Central memory CD4-positive, alpha-beta T cell (primary cell): ENCODE measurements around the gene NRAS.

ENCODE experiments used
- DNase-seq: peaks from one replicate; pipeline ENCODE4 v3.0.0; 2022

Gene NRAS

DNA sequence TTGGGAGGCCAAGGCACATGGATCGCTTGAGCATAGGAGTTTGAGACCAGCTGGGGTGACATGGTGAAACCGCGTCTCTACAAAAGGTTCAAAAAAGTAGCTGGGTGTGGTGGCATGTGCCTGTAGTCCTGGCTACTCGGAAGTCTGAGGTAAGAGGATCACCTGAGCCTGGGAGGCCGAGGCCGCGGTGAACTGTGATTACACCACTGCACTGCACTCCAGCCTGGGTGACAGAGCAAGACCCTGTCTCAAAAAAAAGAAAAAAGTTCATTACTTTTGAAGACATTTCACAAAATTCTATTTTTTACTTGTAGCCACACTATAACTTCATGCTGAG is 44.7 kb downstream of the NRAS start:
- DNase-seq: no peak

DNA sequence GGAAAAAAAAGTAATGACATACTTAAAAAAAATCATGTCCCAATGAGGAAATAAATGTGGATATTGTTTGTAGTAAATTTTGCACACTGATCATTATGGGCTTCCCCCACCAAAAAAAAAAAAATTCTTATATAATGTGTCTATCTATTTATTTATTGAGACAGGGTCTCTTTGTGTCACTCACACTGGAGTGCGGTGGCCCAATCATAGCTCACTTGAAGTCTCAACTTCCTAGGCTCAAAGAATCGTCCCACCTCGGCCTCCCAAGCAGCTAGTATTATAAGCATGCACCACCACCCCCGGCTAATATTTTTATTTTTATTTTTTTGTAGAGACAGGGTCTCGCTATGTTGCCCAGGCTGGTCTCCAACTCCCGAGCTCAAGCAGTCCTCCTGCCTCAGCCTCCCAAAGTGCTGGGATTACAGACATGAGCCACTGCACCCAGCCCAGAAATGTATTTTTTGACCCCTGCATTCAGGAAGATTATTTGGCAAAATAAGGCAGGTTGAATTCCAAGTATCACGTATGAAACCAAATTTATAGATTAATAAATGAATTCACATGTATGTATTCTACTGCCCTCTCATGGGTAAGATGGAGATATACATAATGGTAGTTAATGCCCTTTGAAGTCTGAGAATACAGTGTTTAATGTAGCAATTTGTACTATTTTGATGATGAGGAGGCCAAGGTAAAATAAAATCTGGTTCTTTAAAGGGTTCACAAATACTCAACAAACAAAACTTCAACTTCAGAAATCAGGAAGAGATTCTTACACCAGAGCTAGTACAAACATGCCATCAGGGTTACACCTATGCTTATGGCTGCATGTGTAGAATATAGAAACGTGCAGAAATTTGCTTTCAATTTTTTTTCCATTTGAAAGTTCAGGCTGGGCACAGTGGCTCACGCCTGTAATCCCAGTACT is 45.3 kb downstream of the NRAS start:
- DNase-seq: peak; percentile 10

DNA sequence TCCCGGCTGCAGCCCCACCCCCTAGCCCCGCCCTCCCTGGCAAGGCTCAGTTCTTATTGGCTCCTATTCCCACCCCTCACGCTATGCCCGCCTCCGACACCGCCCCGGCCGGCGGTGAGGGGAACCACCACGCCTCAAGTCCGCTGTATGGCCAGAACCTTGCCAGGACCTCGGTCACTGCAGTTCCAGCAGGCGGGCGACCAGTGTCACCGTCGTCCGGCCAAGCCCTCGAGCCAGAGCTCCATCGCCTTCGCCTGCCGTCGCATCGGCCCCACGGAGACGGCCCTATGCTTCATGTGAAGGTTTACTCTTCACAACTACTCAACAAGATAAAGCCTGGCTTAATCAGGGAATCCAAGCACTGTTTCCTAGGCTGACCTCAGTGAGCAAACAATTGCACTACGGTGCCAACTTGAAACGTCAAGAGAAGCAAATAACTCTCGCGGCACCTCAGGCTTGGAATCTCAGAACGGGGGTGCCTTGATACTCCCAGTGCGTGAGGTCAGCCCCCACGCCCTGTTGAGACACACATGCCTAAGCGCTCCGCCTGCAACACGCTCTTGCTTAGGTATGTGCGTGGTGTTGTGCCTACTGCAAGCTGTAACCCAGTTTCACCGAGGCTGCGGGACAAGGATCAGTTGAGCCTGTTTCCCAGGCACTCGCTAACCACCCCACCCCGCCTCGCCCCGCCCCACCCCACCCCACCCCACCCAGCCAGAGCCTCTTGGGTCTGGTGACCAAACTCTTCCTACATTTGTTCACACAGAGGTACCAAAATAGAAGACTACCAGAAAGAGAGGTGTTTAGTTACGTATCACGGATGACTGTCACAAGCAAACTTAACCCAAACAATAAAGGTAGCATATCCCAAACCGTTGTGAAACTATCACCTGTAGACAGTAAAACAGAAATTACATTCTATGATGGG is 46.2 kb downstream of the NRAS start:
- DNase-seq: peak; percentile 71

DNA sequence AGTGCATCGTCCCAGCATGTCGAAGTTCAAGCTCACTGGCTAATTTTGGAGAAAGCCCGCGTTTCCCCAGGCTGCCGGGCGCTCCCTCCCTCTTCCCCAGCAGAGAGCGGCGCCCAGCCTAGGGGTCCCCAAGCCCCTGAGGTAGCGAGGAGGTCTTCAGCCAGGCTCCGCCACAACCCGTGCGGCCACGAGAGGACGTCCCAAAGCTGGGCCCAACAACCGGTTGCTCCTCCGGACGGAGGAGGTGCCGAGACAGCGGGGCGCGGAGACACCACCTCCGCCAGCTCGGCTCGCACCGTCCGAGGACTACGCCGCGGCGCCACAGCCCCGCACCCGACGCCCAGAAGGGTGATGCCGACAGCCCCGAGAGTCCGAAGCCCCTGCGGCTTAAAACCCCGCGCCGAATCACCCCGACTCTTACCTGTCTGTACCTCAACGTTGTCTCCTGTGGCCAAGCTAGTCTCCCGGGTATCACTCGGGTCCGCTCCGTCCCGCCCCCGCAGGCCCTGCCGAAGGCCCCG is 46.9 kb downstream of the NRAS start, which contains the start of gene DENND2C:
Gene DENND2C (minus strand): TSS at position 488 of the 521 bp plus-strand sequence. CDS start 44,065 bp downstream, outside the sequence.
- DNase-seq: no peak

DNA sequence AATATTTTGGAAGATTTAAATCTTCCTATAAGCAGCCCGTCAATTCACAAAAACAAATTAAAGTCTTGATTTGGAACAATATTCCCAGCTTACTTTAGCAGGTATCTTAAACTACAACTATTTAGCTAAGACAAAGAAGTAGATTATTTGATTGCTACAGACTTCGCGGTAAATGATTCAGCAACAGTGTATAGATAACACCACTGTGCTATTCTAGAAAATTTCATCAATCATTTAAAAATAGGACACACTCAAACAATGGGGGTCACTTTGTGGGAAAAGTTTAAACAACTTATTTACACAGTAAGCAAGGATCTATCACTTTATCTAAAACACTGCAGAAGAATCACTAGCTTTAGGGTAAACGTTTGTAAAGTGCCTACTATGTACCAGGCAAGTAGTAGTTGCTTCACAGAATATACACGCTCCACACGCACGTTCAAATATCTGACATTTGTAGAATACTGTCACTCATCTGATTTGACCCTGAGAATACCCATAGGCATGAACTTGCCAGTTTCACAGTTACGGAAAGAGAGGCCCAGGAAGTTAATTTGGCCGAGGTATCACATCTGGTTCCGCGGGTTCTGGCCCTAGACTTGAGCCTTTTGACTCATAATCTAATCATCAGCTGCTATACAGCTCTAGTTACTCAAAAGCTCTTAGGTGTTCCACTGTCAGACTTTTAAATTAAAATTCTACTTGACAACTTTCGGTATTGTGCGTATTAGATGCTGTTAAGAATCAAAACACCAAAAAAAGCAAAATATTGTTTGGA is 47.6 kb downstream of the NRAS start:
- DNase-seq: no peak

DNA sequence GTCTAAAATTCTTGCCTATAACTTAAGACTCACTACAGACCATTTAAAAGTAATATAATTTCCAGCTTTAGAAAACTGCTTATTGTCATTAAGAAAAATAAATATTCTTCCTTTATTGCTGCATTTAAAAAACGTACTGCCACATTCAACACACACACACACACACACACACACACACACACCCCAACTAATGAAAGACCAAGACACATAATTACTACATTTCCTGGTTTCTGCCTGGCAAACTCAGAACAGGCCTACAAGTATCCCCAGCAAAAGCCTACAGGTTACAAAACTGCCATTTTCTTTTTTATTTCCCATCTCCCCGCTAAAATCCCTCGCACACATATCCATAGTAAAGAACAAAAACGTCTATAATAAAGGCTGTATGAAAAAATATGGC is 48.2 kb downstream of the NRAS start:
- DNase-seq: no peak

DNA sequence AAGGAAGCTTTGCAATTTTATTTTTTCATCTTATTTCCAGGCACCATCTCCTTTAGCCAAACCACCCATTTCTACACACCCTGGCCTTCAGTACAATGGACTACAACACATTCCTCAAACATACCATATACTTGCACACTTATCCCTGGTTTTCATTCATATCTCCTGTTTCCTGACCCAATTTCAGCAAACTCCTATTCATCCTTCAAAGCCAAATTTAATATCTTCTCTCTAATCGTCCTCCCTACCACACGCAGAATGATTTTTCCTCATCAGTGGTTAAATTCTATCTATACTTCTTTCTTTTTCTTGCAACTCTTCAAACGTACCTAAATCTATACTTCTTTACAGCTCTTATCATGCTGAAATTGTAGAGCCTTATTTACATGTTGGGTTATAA is 49.6 kb downstream of the NRAS start:
- DNase-seq: no peak

DNA sequence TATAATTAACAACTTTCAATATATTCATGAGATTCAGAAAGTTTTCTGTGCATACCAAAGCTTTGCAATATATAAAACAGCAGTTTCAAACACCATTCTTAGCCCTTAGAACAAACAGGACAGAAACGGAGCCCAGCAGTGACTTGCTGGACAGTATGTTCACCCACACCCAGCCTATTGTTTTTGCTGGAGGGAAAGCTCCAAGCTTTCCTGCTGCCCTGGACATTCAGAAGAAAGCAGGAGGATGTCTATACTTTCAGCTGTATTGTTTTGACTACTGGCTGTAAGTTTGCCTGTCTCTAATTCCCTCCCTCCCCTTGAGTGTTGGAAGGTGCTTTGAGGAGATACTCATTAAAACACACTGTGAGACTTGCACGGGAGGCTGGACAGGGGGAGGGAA is 56.3 kb downstream of the NRAS start:
- no peak for DNase-seq
